Stomach (tissue), 9 donors: ENCODE measurements around the gene CNTFR. TPM values are rescaled to one million over a fixed set of nuclear protein-coding genes. Genes with fewer than 3 reads are reported as not detected.

Experiments used
- DNase-seq, 2 donors: peaks; one replicate each; pipeline versions ENCODE4 v3.0.0 to v3.0.0-alpha.2; 2013 to 2019
- H3K27ac ChIP-seq, 5 donors: fragments of 200-600 bp in 4 of 5; sonication (generic) in 4 of 5; one replicate each; pipeline ENCODE4 v1.5.1; 2013 to 2019; ENCODE audit warnings: mild to moderate bottlenecking in 1 of 5, moderate library complexity in 1 of 5
- H3K27me3 ChIP-seq, 3 donors: fragments of 200-600 bp; sonication (generic); one replicate each; pipeline ENCODE4 v1.5.1; 2017 to 2019; ENCODE audit warnings: mixed run types in 1 of 3
- H3K36me3 ChIP-seq, 4 donors: fragments of 200-600 bp; sonication (generic); 1 replicate in 3 of 4; 2 replicates in 1 of 4; pipeline ENCODE4 v1.5.1; 2016 to 2019
- H3K4me1 ChIP-seq, 4 donors: fragments of 200-600 bp; sonication (generic); one replicate each; pipeline ENCODE4 v1.5.1; 2016 to 2019
- H3K4me3 ChIP-seq, 4 donors: fragments of 200-600 bp; sonication (generic) in 3 of 4; one replicate each; pipeline ENCODE4 v1.5.1; 2016 to 2019; ENCODE audit warnings: mild to moderate bottlenecking in 1 of 4
- H3K9me3 ChIP-seq, 4 donors: fragments of 200-600 bp; sonication (generic); one replicate each; pipeline ENCODE4 v1.5.1; 2016 to 2019
- CTCF ChIP-seq, 7 experiments: fragments of 450-650 bp in 4 of 7; fragments of 200-600 bp in 3 of 7; sonication (generic) in 3 of 7; IDR thresholded peaks; one replicate each; pipeline ENCODE4 v1.5.1; 2016 to 2019; ENCODE audit warnings: antibody characterized with exemption in 7 of 7, control low read depth in 2 of 7, mild to moderate bottlenecking in 1 of 7
- EP300 ChIP-seq: sonication (generic); formaldehyde crosslinking; IDR thresholded peaks from one replicate; pipeline ENCODE4 v1.6.1; 2017; ENCODE audit warnings: antibody characterized with exemption
- POLR2A ChIP-seq, 4 donors: fragments of 450-650 bp; IDR thresholded peaks; one replicate each; pipeline ENCODE4 v1.6.1; 2016; ENCODE audit warnings: antibody characterized with exemption in 4 of 4, control low read depth in 2 of 4, mild to moderate bottlenecking in 1 of 4, moderate library complexity in 1 of 4
- POLR2AphosphoS5 ChIP-seq, 3 donors: sonication (generic); formaldehyde crosslinking; IDR thresholded peaks; one replicate each; pipeline ENCODE4 v1.6.1; 2016; ENCODE audit warnings: antibody characterized with exemption in 3 of 3
- WGBS, 5 donors: extraction: QIAGEN DNeasy Blood & Tissue Kit in 3 of 5; methylation state at CpG; one replicate each; pipeline versions ENCODE4 v1.1.5 to v1.1.7; 2013 to 2018; 5-methylcytosine and 5-hydroxymethylcytosine counted together
- intact Hi-C: fragments of 100-400 bp; cut with DNase I; formaldehyde crosslinking; loops from one replicate; pipeline ENCODE4 v1.15.1; 2023; ENCODE audit warnings: low total_unique reads
- polyA plus RNA-seq, 3 donors: library from polyadenylated mRNA; stranded (reverse); fragments of 200-250 nt; gene quantifications; one replicate each; pipeline ENCODE4 v1.2.3, GENCODE V29; 2013
- total RNA-seq, 5 donors: library from RNA; depleted of rRNA; stranded (reverse); fragments of >200 nt; gene quantifications; one replicate each; pipeline versions ENCODE4 v1.1.0 to v1.2.3, GENCODE V29; 2014 to 2016
- donor health status: healthy with polysubstance abuse.
- donor health status: Bipolar disorder and iron deficiency.
- donor health status: healthy.

The CNTFR gene
- total and polyA plus RNA-seq, 8 donors: 2.2 to 15.8 (median 2.9) TPM; not detected in 1

- TF ChIP-seq POLR2A (IDR thresholded peaks at IDR 0.05) (no peak), CTCF (IDR thresholded peaks at IDR 0.05) (no peak), EP300 (no peak), POLR2AphosphoS5 (IDR thresholded peaks at IDR 0.05) (no peak)
- peaks cover 6 to 99% (median 67%) of the 10 kb centered on the region in 3 donors for H3K27me3 ChIP-seq
- intact Hi-C loops: loop anchor here (10.0 kb wide), 1 partner anchor 180 kb away; no protein-coding TSS in a partner anchor
- WGBS, 5 donors: 62 to 76% (median 71%) methylated on average over 5 of the region's 5 CpGs
- H3K4me3 ChIP-seq: no peak overlapping the region
- H3K27ac ChIP-seq: no peak overlapping the region
- H3K36me3 ChIP-seq: no peaks in the 10 kb centered on the region
- DNase-seq: no peak
- no peaks in the 10 kb centered on the region for H3K9me3 ChIP-seq
- peaks cover 12 to 19% (median 15%) of the 10 kb centered on the region in 4 donors for H3K4me1 ChIP-seq
Measured at GRCh38 chr9:34584970-34585369, 4.6 kb downstream of the CNTFR start.

- TF ChIP-seq CTCF (IDR thresholded peaks at IDR 0.05): no peak
- no peak for TF ChIP-seq EP300
- no peak for TF ChIP-seq POLR2A (IDR thresholded peaks at IDR 0.05)
- no peak for TF ChIP-seq POLR2AphosphoS5 (IDR thresholded peaks at IDR 0.05)
- peaks cover 3 to 99% (median 67%) of the 10 kb centered on the region in 3 donors for H3K27me3 ChIP-seq
- H3K9me3 ChIP-seq: no peaks in the 10 kb centered on the region
- intact Hi-C loops: loop anchor here (10.0 kb wide), 1 partner anchor 178 kb away; no protein-coding TSS in a partner anchor
- H3K4me3 ChIP-seq: no peak overlapping the region
- no peaks in the 10 kb centered on the region for H3K36me3 ChIP-seq
- no peak overlapping the region for H3K27ac ChIP-seq
- H3K4me1 ChIP-seq: peaks cover 8 to 20% (median 17%) of the 10 kb centered on the region in 4 donors
- DNase-seq: no peak
- WGBS, 5 donors: 62 to 97% (median 94%) methylated on average over 5 of the region's 5 CpGs
Measured at GRCh38 chr9:34582787-34583186, 6.7 kb downstream of the CNTFR start.

- intact Hi-C loops: loop anchor here (10.0 kb wide), 1 partner anchor 177 kb away; no protein-coding TSS in a partner anchor
- Histone ChIP-seq H3K27ac (no peak overlapping the region), H3K4me1 (peaks cover 11 to 31% (median 22%) of the 10 kb centered on the region in 4 donors)
Measured at GRCh38 chr9:34581318-34581717, 8.2 kb downstream of the CNTFR start.

GRCh38 chr9:34580358-34580757 is 9.2 kb downstream of the CNTFR start:
- WGBS, 5 donors: 53 to 69% (median 63%) methylated on average over 3 to 8 of the region's 8 CpGs
- DNase-seq: no peak
- H3K4me3 ChIP-seq: no peak overlapping the region
- peaks cover 0 to 99% (median 61%) of the 10 kb centered on the region in 3 donors for H3K27me3 ChIP-seq
- intact Hi-C loops: loop anchor here (10.0 kb wide), 1 partner anchor 176 kb away; no protein-coding TSS in a partner anchor
- TF ChIP-seq POLR2AphosphoS5 (IDR thresholded peaks at IDR 0.05) (no peak), EP300 (no peak), CTCF (IDR thresholded peaks at IDR 0.05) (no peak), POLR2A (IDR thresholded peaks at IDR 0.05) (no peak)
- H3K27ac ChIP-seq: no peak overlapping the region
- H3K36me3 ChIP-seq: no peaks in the 10 kb centered on the region
- H3K4me1 ChIP-seq: peaks cover 11 to 31% (median 22%) of the 10 kb centered on the region in 4 donors
- no peaks in the 10 kb centered on the region for H3K9me3 ChIP-seq

More at GRCh38 chr9:34581318-34581717, 8.2 kb downstream of the CNTFR start:
- Histone ChIP-seq H3K4me3 (no peak overlapping the region), H3K36me3 (no peaks in the 10 kb centered on the region), H3K9me3 (no peaks in the 10 kb centered on the region), H3K27me3 (peaks cover 3 to 99% (median 71%) of the 10 kb centered on the region in 3 donors)
- WGBS, 5 donors: 45 to 67% (median 66%) methylated on average over 3 of the region's 3 CpGs
- TF ChIP-seq POLR2AphosphoS5 (IDR thresholded peaks at IDR 0.05) (no peak), CTCF (IDR thresholded peaks at IDR 0.05) (no peak), EP300 (no peak), POLR2A (IDR thresholded peaks at IDR 0.05) (no peak)
- no peak for DNase-seq
